ENCODE results near the gene DDX47. TPM values are rescaled to one million over a fixed set of nuclear protein-coding genes. Genes with fewer than 3 reads are reported as not detected.

Gene DDX47
- 46.3 TPM for polyA plus RNA-seq (ENCODE audit: insufficient read length)

DNA sequence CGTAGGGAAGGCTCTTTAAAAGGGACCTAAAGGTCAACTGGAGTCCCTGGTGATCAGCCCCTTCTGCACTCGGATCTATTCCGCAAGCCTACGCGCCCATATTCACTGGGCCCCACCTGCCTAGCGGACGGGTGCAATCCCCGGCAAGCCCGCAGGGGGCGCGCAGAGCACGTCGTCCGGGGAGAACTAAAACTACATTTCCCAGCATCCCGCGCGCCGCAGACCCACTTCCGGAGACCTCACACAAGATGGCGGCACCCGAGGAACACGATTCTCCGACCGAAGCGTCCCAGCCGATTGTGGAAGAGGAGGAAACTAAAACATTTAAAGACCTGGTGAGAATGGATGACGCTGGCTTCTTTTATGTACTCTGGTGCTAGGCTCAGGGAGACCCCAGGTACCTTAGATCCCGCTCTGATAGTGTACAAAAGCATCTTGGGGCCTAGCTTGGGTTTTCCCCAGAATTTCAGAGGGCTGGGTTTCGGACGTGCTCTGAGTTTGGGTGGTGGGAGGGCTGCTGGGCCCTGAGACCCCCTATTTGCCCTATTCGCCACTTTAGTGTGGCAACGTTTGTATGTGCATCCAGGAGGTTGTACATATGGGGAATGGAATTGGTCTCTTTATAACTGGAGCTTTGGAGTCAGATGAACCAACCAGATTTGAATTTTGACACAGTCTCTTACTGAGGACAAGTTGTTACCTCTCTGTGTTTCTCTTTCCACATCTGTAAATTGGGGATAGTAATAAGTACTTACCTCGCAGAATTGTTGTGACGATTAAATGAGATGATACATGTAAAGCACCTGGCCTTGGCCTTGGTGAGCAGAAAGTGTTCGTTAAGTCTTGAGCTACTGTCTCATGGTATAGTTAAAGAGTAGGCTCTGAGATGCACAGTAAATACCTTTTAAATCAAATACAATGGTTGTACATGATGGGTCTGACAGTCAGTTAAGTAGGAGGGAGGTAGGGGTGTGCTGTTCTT lies at the start of gene DDX47:
DDX47 (plus strand) TSS at position 227 of the 982 bp plus-strand sequence; CDS start at position 249, 22 bp downstream.
- peak; percentile 95 for DNase-seq

DNA sequence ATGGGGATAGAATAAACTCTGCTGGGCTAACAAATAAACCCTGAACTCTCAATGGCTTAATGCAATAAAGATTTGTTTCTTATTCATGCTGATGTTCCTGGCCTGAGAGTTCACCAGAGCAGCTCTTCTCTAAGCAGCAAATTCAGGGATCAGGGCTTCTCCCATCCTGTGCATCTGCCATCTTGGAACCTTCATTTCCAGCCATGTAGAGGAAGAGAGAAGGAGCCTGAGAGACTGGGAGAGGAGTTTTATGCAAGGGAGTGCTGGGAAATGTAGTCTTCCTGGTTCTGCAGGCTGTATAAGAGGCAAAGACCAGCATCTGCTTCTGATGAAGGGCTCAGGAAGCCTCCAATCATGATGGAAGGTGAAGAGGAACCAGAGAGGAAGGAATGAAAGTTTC lies 48.3 kb upstream of the DDX47 start:
- no peak for DNase-seq

DNA sequence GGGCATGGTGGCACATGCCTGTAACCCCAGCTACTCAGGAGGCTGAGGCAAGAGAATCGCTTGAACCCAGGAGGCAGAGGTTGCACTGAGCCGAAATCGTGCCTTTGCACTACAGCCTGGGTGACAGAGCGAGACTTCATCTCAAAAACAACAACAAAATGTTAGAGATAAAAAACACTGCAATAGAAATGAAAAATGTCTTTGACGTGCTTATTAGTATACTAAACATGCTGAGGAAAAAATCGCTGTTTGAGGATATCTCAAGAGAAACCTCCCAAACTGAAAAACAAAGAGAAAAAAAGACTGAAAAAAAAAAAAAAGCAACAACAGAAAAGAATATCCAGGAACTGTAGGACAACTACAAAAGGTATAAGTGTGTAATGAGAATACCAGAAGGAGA lies 42.9 kb upstream of the DDX47 start:
- no peak for DNase-seq

DNA sequence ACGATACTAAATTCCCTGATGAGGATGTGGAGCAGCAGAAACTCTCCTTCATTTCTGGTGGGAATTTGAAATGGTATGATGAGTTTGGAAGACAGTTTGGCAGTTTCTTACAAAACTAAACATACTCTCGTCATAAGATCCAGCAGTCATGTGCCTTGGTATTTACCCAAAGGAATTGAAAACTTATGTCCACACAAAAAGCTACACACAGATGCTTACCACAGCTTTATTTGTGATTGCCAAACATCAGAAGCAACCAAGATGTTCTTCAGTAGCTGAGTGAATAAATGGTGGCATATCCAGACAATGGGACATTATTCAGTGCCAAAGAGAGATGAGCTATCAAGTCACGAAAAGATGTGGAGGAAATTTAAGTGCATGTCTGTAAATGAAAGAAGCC lies 38.4 kb upstream of the DDX47 start:
- DNase-seq, result no peak

- no peak for DNase-seq
Measured at GRCh38 chr12:12776261-12776660, 36.9 kb upstream of the DDX47 start.

DNA sequence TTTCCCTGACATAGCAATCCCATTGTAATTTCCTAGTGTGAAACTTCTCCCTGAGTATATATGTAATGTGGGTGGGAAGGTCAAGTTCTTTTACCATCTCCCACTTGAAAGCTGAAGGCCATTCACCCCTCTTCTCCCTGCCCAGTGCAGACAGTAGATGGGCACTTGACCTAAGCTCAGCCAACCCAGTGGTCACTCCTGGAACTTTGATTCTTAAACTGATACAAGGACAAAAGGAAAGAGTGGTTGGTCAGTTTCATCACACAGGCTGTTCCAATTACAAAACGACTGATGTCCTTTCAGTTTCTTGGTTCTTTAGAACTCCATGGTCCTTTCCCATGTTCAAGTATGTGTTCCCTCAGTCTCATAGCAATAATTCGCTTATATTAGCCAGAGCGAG lies 36.1 kb upstream of the DDX47 start:
- DNase-seq, result no peak

GRCh38 chr12:12779007-12779406 lies 34.1 kb upstream of the DDX47 start:
- DNase-seq, result no peak

DNA sequence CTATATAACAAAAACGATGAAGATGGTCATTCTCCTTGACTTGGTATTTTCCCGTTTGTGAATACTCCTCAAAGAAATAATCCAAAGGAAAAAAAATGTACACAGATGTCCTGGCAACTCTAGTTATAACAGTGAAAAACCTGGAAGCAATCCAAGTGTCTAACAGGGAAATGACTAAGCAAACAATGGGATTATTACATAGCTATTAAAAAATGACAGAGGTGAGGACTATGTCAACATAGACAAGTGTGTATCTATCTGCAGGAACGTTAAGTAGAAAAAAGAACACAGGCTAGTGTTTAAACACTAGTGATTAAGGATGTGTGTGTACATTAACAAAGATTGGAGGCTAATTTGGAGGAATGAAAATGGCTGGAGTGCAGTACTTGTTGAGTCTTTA lies 33.6 kb upstream of the DDX47 start:
- DNase-seq, result peak; percentile 26

DNA sequence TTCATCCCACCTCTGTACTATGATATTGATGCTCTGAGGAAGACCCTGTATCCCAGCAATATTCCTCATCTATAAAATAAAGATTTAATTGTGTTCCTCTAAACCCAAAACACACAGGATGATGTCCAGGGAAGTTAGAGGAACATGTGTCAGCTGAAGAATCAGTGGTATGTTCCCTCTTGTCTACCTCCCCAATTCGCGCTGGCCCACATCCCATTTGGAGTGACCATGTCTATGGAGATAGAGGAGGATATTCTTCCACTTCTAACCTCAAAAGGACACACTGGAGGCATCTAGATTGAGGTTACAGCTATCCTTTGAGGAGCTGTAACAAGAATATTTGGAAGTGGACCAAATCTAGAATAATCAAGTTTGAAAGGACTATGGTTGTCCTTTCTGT lies 29.0 kb upstream of the DDX47 start:
- no peak for DNase-seq

DNA sequence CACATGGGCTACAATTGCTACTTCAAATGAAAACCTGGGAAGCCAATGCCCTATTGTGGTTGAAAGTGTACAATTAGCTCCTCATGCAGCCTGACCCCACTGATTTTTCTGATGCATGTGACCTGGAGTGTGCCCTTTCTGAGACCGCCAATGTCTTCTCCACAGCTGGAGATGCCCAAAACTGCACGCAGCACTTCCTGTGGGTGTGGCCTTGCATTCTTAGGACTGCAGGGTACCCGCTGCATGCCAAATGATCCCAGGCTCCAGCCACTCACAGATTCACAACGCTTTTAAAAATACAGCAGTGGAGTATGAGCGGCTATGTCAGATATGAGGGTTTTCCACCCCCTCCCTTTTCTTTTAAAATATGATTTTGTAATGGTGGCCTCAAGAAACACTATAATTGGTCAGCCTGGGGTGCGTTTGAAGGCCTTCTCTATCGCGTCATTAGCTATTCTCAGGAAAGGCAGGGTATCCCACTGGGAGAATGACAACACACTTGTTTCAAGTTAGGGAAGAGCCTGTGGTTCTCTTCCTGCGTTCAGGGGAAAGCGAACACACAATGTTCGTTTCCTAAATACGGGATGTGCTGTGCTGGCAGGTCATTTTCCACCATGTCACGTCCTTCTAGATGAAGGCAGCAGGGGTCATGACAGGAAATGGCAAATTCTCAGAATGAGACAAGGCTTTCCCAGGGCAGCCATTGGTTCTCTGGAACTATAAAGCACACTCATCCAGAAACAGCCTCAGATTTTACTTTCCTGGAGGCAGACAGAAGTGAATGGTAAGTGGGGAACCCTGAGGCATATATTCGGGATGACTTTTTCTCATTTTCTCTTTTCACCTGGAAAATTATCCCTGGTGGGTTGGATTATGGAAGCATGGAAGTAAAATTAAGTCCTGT lies 28.0 kb upstream of the DDX47 start, which contains the start of gene APOLD1:
APOLD1 (plus strand) TSS at position 749 of the 904 bp plus-strand sequence; CDS start at position 782, 33 bp downstream.
- peak; percentile 40 for DNase-seq

DNA sequence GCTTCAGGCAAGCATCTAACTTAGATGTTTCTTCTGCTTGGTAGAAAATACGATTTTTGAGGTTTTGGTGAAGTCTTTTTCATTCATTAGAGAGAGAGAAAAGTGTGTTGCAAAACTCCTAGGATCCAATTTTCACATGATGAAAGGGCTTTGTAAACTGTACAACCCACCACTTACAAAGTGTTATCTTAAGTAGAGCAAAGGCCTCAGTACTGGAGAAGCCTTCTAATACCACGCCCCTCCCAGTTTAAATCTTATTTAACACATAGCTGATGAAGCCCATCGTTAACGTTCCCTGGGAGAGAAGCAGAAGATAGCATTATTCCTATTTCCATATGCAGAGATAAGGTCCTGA lies 26.8 kb upstream of the DDX47 start:
- DNase-seq, result no peak

DNA sequence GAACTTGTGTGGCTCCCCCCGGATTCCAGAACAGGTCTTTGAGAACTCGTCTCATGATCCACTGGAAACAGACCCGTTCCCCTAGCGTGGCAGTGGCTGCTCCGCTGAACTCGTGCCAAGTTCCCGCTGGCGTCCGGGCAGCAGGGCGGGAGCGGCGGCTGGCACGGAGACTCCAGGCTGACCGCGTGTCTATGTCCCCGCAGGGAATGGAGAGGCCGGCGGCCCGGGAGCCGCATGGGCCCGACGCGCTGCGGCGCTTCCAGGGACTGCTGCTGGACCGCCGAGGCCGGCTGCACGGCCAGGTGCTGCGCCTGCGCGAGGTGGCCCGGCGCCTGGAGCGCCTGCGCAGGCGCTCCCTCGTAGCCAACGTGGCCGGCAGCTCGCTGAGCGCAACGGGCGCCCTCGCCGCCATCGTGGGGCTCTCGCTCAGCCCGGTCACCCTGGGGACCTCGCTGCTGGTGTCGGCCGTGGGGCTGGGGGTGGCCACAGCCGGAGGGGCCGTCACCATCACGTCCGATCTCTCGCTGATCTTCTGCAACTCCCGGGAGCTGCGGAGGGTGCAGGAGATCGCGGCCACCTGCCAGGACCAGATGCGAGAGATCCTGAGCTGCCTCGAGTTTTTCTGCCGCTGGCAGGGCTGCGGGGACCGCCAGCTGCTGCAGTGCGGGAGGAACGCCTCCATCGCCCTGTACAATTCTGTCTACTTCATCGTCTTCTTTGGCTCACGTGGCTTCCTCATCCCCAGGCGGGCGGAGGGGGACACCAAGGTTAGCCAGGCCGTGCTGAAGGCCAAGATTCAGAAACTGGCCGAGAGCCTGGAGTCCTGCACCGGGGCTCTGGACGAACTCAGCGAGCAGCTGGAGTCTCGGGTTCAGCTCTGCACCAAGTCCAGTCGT lies 26.2 kb upstream of the DDX47 start:
- DNase-seq, result peak; percentile 93

DNA sequence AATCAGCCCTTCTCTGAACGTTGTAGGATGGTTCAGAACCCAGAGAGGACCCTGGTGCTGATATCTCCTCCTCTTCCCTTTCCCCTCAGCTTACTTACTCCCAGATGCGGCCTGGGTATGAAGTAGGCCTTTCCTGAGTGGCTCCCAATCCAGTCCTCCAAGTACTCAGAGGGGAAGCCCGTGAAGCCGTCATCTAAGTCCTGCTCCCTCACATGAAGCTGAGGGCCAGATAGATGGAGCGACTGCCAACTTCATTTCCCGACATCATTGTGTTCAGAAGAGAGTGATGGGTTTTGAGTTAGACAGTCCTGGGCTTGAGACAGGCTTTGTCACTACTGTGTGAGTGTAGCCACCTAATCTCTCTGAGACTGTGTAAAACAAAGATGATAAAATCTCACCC lies 25.0 kb upstream of the DDX47 start:
- peak; percentile 45 for DNase-seq

DNA sequence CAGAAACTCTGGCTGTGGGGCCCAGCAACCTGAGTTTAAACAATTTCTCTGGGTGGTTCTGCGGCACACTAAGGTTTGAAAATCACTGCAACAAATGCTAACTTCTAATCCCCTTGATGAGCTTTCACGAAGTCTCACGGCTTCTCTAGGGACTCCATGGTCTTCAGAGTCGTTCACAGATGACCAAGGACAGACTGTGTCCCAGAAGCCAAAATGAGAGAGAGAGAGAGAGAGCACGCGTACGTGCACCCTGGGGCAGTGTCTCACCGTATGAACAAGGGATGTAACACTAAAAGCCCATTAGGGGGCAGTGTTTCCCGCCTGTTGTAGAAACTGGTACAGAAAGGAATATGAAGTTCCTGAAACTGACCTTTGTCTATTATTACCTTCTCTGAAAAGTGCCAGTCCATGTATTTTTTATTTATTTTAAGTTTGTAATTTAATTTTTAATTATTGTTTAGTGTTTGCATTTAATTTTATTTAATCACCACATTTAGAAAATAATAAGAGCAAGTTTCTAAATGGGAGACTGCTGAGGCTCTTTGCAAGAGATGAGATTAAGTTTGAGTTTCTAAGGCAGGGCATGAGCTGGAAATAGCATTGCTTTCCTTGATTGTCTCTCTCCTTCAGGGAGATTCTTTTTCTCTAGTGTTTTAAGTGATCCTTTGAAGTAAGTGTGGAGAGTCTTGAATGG lies 24.3 kb upstream of the DDX47 start:
- peak; percentile 78 for DNase-seq

DNA sequence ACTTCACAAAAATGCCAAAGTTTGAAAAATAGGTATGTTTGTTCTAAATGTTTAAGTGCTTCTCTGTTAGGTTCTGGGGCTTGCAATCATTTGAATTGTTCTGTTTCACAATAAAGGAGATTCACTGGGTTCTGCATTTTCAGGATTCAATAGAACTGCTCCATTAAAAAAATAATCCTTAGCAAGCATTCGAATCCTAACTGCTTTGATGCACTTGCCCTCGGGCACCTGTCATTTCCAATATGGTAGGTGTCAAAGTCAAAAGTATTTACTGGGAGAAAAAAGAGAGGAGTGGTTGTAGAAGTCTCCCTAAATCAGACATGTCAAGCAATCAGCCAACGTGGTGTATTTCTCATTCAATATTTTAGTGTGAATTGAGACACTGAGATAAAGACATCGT lies 22.2 kb upstream of the DDX47 start:
- DNase-seq, result no peak

DNA sequence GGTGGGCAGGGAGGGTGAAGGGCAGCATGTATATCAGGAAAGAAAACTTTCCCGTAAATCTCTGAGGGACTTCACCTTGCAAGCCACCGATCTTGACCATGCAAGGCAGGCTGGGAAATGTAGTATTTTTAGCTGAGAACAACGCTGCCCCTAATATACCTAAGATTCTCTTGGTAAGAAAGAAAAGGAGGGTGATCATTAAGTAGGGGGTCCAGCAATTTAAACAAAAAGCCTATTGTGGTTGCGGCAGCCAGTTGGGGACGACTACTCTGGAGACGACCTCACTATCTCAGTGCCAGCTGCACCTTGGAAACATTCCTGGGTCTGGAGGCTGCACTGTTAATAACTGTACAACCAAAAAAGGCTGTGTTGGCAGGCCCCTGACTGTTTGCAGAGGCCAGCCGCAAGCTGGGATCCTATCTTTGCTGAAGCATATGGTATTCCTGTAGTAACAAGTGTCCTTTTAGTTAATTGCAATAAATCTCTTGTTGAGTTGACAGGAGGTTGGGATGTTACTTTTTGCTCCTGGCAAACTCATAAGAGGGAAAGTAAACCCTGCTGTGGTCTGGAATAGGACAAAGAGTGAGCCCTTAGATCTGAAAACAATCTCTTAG lies 21.3 kb upstream of the DDX47 start:
- no peak for DNase-seq

DNA sequence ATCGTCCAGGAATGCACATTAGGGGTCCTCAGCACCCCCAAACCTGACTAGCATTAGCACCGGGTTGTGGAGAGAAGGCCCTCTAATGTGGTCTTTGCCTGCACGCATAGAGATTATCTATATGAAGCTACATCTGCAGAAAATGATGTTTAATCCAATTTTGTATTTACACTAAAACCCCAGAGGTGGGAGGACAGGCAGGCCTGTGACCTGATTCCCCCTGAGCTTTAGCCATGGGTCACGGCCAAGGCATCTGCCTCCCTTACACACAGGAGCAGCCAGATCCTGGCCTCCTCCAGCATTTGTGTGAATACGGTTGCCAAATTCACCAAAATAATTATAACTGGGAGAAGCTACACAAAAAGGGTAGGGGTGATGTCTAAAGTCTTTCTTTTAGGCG lies 20.7 kb upstream of the DDX47 start:
- DNase-seq, result no peak

GRCh38 chr12:12794686-12795085 lies 18.5 kb upstream of the DDX47 start:
- DNase-seq, result no peak

DNA sequence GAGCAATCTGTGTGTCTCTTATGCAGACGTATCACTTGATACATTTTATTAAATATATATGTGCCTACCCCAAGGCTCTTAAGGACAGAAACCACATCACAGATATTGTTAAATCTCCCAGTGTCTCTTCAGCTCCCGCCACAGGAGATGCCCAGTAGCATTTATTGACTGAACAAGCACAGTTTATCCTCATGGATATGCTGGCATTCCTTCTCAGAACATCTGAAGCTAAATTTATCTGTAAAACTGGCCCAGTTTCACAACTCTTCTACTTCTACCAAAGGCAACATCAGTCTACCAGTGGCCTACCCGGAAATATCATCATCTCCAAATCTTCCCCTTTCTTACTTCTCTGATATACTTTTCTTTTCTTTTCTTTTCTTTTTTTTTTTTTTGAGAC lies 17.0 kb upstream of the DDX47 start:
- DNase-seq, result no peak

- no peak for DNase-seq
Measured at GRCh38 chr12:12796928-12797793, 16.0 kb upstream of the DDX47 start.
